Activated naive CD4-positive, alpha-beta T cell treated with anti-CD3 and anti-CD28 coated beads, Interleukin-2, amount 50 U/mL, for 16 hours (primary cell): ENCODE measurements around the gene PTTG2.

Source experiments
- DNase-seq: peaks from one replicate; pipeline ENCODE4 v3.0.0-alpha.2; 2020

Gene PTTG2

DNA sequence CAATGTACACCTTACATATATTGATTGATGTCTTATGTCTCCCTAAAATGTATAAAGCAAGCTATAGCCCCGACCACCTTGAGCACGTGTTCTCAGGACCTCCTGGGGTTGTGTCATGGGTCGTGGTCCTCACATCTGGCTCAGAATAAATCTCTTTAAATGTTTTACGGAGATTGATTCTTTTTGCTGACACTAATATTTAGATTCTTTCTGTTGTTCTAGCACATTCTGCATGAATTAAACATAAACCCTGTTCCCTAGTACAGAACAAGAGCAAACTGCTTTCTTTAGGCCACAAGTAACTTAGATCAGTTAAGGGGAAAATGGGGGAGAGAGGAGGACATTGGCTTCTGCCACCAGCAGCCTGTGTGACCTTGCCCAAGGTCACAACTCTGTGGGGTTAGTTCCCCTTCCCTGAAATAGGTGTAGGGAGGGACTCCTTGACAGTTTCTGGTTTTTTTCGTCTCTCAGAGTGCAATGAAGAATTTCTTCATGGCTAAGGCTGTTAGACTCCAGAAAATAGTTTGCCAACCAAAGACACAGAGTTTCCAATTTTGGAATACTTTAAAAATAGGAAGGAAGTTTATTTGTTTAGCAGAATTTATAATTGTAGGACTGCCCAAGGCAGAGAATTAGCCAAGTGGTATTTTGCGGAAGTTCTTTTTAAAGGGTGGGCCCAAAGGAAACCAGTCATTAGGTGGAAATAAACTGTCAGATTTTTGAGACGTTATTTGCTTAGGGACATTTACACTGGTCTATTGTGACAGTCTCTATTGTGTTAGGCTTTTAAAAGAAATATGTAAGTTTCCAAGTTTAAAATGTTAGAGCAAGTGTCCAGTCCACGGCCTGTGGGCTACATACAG lies 29.4 kb downstream of the PTTG2 start:
- no peak for DNase-seq

DNA sequence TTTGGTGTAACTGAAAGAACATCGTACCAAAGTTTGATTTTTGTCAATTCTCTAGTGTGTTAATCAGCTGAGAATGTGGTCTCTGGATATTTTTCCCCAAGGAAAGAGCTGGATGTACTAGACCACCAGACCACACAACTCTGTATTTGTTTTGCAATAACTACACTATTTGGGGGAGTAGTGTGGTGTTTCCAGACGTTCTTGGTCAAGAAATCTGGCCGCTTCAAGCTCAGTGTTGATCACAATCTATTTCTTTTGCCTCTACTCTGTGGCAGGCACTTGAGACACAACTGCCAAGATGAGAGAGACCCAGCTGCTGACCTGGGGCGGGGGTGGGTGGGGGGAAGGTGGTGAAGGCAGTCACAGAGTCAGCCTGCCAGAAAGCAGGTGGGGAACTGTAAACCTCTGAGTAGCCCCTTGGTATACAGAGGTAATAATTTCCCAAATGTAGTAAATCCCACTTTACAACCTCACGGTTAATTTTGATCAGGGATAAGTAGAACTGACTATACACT lies 30.6 kb downstream of the PTTG2 start:
- no peak for DNase-seq

DNA sequence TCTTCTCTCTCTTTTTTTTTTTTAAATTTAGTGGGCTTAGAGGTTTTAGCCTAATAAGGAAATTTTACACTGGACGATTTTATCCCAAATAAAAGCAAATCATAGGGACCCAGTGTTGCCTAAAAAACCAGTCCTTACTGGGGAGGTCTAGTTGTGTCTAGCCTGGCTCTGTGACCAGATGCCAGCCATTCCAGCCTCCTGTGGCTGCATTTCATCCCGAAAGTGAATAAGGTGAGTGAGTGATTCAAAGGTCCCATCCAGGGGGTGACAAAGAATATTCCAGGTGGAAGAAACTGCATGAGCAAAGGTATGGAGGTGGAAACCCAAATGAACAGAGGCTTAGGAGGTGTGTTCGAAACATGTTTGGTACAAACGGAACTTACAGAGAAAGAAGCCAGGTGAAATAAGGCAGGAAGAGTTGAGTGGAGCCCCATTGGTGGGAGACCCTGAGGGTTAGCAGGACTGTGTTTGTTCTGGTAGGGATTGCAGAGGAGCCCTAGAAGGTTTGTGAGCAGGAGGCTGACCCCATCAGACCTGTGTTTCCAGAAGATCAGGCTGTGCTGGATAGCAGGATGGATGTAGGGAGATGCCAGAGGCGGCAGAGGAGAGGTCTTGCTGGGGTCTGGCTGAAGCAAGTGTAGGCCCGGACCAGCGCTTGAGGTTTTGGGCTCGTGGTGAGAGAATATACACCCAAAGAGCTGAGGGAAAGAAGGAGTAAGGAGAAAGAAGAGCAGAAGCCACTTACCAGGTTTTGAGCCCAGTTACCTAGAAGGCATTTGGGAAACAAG lies 31.6 kb downstream of the PTTG2 start:
- DNase-seq, result no peak

DNA sequence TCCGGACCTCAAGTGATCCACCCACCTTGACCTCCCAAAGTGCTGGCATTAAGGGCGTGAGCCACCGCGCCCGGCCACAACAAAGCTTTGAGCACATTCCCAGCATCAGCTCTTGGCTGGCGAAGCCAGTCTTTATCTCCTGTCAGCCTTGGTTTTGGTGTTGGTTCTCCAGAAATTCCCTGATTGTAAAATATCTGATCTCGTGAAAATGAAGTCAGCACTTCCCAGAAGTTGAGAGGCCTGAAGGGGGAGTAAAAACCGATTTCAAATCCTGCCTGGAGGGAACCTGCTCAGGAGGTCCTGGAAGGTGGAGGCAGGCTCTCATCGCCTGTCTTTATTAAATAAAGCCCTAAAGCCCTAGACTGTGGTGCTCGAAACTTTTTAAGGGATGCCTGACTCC lies 33.6 kb downstream of the PTTG2 start:
- no peak for DNase-seq

DNA sequence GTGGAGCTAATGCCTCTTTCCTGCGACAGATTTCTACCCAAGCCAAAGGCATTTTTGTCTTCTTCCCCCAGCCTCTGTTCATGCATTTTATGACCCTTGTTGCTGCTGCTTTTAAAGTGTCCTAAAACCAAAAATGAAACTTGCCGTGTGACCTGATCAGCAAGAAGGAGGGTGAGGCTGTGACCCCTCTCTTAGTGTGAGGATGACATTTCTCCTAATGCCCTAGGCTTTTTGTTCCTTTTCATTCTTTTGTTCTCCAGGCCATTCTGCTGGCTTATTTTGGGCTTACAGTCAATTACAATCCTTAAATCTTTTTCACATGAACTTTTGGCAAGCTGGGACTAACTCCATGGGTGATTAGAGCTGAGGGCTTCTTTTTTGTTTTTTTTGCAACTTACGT lies 34.4 kb downstream of the PTTG2 start:
- no peak for DNase-seq

DNA sequence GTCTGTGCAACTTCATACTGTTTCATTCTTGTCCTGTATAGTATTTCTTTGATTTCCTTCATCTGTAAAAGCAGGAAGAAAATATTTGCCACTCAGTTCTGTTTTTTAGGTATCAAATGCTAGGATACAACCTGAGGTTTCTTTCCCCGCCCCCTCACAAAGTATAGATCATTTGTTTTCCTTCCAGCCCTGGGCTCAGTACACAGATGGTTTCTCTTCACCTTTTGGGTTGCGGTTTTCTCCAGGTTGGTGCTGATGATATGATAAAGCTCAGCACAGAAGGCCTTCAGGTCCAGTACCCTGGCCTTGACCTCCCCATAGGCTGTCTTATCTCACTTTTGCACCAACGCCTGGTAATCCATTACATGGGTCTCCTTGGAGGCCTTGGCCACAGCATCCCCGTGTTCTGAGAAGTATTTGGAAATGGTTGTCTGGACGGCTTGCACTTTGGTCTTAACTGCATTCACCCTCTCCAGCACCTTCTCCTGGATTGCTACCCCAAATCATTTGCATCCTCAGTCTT lies 35.2 kb downstream of the PTTG2 start:
- no peak for DNase-seq

DNA sequence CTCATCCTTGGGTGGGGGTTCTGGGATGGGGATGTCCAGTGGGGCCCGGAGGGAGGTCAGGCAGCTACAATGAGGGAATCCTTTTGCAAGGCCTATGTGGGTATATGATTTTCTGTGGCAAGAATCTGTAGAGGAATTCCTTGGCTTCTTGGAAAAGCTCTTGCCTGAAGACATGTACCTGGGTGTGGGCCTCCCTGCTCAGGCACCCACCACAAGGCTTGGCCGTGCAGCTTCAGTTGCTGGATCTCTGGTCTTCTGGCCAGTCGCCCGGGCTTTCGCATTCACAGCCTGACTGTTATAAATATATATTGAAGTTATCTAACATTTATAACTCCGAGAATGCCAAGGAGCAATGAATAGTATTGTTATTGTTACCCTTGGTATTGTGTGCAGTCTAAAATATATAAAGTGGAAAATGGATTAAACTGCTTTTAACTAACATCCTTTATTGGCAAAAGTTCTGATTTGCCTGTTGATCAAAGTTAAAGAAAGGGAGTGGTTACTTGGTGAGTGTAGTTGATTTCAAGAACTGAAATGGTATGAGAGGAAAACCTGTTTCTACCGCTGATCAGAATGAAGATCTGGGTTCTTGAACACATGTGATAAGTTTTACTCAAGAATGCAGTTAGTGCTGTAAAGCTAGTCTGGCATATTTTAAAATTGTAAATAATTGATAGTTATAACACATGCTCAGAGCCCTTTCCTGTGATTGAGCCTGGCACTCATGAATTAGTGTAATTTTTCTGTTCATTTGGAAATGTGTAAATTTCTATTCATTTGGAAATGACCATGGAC lies 36.0 kb downstream of the PTTG2 start:
- DNase-seq, result no peak

DNA sequence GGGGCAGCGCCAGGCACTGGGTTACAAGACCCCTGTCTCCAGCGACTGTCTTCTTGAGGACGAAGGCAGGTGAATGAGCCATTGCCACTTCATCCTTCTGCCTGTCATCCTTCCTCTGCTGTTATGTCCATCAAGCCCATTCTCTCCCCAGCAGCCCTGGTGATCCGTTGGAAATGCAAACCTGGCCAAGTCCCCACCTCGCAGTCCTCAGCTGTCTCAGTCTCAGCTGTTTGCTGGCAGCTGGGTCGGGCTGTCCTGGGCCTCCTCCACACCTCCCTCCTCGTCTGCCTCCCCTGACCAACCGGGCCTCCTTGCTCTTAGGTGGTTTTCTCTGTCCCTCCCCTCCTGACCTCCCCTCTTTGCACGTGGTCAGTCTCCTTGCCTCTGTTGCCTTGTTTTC lies 38.0 kb downstream of the PTTG2 start:
- DNase-seq, result no peak

DNA sequence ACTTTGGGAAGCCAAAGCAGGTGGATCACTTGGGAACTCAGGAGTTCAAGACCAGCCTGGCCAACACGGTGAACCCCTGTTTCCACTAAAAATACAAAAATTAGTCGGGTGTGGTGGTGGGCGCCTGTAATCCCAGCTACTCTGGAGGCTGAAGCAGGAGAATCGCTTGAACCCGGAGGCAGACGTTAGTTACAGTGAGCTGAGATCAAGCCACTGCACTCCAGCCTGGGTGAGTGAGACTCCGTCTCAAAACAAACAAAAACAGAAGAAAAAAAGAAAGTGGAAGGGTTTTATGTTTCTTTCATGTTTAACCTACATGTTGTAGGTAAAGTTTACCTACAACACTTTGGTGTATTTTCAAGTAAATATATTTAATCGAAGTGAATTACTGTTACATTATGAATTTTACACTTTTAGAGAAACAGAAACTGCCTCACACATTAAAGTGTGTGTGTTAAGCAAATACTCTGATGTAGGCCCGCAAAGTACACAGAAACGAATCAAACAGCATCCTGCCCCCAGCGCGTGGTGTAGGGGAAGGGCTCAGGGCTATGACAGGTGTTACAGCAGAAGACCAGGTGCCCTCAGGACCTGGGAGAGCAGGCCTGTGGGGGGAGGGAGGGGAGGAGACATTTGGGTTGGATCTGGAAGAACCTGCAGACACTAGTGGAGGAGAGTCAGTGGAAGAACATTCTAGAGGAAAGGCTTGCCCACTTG lies 39.0 kb downstream of the PTTG2 start:
- no peak for DNase-seq

DNA sequence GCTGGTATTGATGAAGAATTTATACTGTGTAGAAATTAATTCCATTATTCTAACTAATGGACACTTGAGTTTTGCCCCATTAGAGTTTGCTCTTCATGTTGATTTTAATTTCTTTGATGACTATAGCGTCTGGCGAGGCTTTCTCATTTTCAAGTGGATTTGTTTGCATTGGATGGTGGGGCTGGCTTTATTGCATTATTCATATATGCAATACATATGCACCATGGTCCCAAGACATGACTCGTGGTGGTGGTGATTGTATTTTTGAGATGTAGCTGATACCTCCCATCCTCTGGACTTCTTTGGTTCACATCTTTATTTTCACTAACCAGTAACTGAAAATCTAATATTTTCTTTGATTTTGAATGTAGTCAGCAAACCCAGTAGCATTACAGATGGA lies 39.8 kb downstream of the PTTG2 start:
- DNase-seq, result no peak

DNA sequence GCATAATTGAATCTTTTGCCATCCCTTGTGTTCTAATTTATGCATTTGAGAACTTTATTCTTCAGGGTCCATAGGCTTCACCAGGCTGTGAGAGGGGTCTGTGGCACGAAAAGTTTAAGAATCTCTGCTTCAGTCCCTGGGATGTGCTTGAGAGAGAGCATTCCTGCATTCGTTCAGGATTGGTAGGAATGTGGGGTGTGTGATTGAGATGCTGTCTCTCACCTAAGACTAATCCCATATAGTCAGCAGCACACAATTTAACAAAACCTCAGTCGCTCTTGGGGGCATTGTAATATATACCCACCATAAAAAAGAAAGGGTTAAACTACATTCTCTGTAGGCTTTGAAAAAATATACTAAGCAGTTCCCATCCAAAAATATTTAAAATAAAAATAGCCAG lies 41.7 kb downstream of the PTTG2 start:
- no peak for DNase-seq

DNA sequence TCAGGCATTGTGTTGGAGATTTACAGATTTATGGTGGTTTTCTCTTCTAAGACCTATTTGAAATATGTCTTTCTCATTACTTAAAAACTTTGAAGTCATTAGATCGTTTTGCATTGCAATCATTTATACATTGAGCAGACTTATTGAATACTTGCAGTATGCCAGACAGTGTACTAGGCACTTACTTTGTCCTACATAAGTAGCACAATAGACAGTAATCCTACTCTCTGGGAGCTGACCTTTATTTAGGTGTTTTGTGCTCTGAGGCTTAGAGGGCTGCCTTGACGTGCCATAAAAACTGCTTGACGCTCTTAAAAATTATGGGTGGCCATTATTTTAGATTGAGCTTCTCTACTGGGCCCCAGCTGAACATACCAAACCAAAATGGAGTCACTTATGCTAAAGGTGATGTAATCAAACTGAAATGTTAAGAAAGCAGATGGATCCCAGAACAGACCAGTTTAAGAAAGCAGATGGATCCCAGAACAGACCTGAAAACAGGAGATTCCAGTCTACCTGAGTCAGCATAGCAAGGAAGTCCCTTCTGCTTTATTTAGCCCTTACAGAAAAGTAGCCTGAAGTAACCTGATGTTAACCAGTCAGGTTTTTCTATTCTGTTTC lies 42.4 kb downstream of the PTTG2 start:
- DNase-seq, result no peak

DNA sequence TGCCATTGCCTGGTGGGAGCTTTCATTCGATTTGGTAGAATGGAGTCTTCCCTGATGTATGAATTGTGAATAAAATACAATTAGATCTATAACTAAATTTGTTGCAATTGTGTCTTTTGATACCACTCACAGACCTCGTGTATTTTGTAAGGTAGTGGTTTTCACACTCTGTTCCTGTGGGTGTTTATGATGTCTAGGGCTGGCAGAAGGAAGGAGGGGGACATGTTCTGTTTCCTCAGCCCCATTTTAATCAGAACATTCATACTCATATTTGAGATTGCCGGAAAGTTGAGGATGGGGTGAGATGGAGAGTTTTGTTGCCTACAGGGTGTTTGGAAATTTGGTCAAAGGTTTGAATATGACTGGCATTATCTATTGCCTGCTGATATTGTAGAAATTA lies 42.9 kb downstream of the PTTG2 start:
- no peak for DNase-seq

DNA sequence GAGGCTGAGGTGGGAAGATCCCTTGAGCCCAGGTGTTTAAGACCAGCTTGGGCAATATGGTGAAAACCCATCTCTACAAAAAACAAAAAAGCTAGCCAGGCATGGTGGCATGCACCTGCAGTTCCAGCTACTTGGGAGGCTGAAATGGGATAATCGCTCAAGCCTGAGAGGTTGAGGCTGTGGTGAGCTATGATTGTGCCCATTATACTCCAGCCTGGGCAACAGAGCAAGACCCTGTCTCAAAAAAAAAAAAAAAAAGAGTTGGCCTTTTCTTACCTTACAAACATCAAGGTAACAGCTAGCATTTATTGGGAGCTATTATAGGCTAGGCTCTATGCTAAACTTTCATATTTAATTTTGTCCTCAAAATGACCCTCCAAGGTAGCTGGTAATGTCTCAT lies 43.4 kb downstream of the PTTG2 start:
- no peak for DNase-seq

DNA sequence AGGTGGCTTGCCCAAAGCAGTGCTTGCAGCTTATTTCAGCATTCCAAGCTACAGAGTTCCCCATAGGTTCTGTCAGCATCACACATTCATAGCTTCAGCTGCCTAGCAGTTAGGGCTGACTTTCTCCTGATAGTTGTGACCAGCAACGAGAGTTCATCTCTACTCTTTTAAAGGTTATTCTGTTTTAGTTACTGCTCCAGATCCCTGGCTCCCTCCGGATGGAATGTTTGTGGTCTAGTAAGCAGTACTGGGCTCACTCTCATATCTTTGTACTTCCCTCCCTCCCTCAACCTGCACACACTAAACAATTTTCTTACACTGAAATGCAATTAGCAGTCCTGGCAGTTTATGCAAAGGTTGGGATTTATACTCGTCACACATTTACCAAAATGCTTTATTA lies 43.9 kb downstream of the PTTG2 start:
- no peak for DNase-seq

DNA sequence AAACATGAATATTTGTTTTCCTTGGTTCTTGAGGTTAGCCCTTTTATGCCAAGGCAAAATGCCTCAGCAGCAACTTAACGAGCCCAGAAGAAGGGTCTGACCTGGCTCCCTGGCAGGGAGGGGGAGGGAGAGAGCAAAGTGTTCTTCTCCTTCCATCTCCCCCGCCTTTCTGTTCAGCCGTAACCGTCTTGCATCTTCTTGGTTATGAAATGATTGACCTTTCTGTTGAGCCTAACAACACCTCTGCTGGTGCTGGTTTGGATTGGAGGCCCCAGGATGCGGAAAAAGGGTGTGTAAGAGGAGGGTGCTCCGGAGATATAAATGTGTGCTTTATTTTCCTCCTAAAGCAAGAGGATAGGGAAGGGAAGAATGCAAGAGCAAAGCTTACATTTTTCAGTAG lies 44.7 kb downstream of the PTTG2 start:
- DNase-seq, result no peak

DNA sequence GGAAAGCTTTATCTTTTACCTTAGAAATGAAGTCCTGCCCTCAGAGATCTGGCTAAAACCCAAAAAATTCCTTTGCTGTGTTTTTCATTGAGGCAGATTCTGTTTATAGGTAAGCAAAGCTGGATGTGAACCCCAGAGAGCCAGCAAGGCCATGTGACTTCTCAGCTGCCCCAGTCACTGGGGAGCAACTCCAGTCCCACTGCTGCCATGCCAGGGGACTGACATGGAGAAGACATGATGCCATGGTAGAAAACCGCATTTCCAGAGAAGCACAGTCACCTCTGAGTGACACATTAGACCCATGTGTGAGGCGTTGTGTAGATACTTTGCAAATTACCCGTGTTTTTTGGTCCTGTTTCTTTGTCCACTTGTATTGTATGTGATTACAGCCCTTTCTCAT lies 45.4 kb downstream of the PTTG2 start:
- DNase-seq, result no peak

DNA sequence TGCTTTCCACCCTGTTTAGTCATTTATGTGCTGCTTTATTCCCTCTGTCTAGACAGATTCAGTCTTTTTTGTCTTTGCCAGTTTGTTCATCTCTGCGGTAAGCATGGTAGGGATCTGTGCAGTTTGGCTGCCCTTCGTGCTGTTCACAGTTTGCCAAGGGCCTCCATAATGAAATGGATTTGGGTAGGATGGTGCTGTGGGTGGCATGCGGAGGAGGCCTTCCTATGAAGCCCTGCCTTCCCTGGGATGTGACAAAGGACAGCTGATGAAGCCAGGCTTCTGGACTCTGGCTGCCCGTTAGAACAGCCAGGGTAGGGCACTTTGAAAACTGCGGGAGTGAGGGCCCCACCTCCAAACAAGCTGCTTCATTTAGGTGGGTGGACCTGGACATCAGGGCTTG lies 47.4 kb downstream of the PTTG2 start:
- DNase-seq, result no peak

DNA sequence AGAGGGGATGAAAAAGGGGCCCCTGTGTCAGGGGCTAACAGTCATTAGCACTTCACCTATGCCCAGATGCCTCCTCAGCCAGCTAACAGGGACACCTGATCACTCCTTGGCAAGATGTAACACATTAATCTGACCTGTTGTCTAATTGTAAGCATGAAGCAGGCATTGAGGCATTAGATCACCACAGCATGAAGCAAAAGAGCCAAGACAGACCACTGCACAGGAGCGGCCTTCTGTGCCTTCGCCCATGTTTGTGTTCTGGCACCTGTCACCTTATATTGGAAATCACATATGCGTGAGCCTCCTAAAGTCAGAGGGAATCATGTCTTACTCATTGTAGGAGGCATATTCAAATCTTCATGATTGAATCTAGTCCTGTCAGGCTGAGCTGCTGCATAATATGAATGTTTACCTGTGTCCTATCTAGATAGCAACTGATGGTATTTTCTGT lies 48.4 kb downstream of the PTTG2 start:
- DNase-seq, result no peak

DNA sequence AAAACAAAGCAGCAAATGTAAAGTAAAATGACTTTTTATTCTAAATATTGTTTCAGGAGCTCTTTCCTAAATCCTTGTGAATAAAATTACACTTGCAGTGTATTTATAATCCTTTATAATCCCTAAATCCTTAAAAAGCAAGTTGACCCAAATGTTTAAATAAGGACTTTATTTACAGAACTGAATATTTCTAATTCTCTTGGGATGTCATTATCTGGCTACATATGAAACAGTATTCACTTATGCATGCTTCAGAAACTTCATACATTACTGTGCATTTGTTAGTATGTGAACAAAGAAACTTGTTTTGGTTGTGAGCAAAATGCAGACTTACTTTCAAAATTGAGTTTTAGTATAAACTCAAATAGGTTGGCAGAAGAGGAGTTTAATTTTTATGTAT lies 49.2 kb downstream of the PTTG2 start:
- no peak for DNase-seq

DNA sequence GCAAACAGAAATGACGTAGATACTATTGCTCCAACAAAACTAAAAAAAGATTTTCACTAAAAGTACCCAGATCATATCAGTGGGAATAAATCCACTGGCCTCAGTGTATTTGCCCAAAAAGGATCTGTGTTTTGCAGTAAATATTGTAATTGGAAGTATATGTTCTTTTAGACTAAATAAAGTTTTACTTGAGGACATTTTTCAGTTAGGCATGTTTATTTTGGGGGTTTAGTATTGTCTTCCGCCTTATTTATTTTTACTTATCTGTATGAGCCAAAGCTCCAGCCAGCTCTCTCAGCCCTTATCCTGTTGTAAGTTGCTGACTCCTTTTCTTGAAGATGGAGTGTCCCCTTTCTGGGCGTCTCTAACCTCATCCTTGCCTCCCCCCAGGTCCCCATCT lies 49.8 kb downstream of the PTTG2 start:
- no peak for DNase-seq
